Endothelial cell (in vitro differentiated cells): Measurements from ENCODE around the gene MAGI2. TPM values are rescaled to one million over a fixed set of nuclear protein-coding genes. Genes with fewer than 3 reads are reported as not detected.

Experiments used
- DNase-seq: peaks from one replicate; pipeline ENCODE4 v3.0.0; 2021; ENCODE audit warnings: low spot score
- H3K27ac Mint-ChIP-seq: one replicate; pipeline ENCODE4 v1.8.0; 2021; ENCODE audit warnings: mixed read lengths, inconsistent platforms; ENCODE audit not compliant: unreplicated experiment
- H3K27me3 Mint-ChIP-seq: one replicate; pipeline ENCODE4 v1.8.0; 2021; ENCODE audit warnings: mild to moderate bottlenecking, moderate library complexity, mixed read lengths, inconsistent platforms; ENCODE audit not compliant: unreplicated experiment
- H3K36me3 Mint-ChIP-seq: one replicate; pipeline ENCODE4 v1.8.0; 2021; ENCODE audit warnings: mild to moderate bottlenecking, low read depth, mixed read lengths, inconsistent platforms; ENCODE audit not compliant: unreplicated experiment
- H3K4me1 Mint-ChIP-seq: one replicate; pipeline ENCODE4 v1.8.0; 2021; ENCODE audit warnings: mild to moderate bottlenecking, mixed read lengths, inconsistent platforms; ENCODE audit not compliant: unreplicated experiment
- H3K4me3 Mint-ChIP-seq: one replicate; pipeline ENCODE4 v1.8.0; 2021; ENCODE audit warnings: mild to moderate bottlenecking, mixed read lengths, inconsistent platforms; ENCODE audit not compliant: unreplicated experiment
- H3K9me3 Mint-ChIP-seq: one replicate; pipeline ENCODE4 v1.8.0; 2021; ENCODE audit warnings: mixed read lengths, inconsistent platforms; ENCODE audit not compliant: unreplicated experiment
- total RNA-seq: library from RNA; stranded (reverse); fragmentation: NEBNext Ultra II Directional; extraction: Animal tissue kit (Norgen Biotek cat#: 25700); gene quantifications from one replicate; pipeline ENCODE4 v1.2.1, GENCODE V29; 2021; ENCODE audit not compliant: unreplicated experiment
- TF ChIP-seq, protein P1 (sequence below): fragments of 200-600 bp; sonication (generic); IDR thresholded peaks from one replicate; pipeline ENCODE4 v1.5.0; 2021; ENCODE audit warnings: antibody characterized with exemption; ENCODE audit not compliant: unreplicated experiment

The MAGI2 gene
- total RNA-seq, 1 donor from 2014 or later, result 6.3 TPM

DNA sequence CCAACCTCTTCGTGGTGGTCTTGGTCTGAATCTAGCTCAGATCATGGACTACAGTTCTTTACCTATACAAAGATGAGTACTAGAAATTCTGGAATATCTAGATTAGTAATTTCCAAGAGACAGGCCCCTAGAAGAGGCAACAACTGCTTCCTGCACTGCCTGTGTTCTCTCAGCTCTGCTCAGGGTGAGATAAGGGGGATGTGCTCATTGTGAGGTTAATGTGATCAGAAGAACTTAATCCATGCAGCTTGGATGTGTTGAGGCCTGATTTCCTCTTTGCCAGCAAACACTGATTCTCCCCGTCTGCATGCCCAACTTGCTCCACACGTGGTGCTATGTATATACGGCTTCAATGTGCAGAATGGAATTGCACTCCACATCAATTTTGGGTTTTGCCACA is 1386.9 kb downstream of the MAGI2 start:
- DNase-seq, result no peak
- H3K36me3 Mint-ChIP-seq, result no peaks in the 10 kb centered on the region
- no peak overlapping the region for H3K27ac Mint-ChIP-seq
- TF ChIP-seq, protein P1, sequence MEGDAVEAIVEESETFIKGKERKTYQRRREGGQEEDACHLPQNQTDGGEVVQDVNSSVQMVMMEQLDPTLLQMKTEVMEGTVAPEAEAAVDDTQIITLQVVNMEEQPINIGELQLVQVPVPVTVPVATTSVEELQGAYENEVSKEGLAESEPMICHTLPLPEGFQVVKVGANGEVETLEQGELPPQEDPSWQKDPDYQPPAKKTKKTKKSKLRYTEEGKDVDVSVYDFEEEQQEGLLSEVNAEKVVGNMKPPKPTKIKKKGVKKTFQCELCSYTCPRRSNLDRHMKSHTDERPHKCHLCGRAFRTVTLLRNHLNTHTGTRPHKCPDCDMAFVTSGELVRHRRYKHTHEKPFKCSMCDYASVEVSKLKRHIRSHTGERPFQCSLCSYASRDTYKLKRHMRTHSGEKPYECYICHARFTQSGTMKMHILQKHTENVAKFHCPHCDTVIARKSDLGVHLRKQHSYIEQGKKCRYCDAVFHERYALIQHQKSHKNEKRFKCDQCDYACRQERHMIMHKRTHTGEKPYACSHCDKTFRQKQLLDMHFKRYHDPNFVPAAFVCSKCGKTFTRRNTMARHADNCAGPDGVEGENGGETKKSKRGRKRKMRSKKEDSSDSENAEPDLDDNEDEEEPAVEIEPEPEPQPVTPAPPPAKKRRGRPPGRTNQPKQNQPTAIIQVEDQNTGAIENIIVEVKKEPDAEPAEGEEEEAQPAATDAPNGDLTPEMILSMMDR, result no peak
- peaks cover 27% of the 10 kb centered on the region for H3K4me1 Mint-ChIP-seq
- H3K9me3 Mint-ChIP-seq, result no peaks in the 10 kb centered on the region
- H3K27me3 Mint-ChIP-seq, result peaks cover 1% of the 10 kb centered on the region
- H3K4me3 Mint-ChIP-seq, result no peak overlapping the region

DNA sequence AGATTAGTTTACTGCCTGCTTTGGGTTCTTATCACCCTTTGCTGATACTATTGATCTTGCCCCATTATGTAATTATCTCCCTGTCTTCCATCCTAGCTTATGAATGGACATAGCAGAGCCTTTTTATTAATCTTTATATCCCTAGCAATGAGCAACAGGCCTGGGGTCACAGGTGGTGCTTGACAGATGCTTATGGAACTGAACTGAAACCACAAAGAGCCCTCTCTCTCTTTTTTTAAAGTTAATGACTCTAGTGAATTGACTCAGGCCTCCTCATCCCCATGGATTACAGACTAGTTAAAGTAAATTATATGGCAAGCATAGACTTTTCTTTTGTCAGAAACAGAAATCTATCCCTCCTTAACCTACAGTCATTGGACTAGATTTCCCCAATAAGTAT is 1389.7 kb downstream of the MAGI2 start:
- no peak for DNase-seq
- Mint-ChIP-seq H3K4me3 (no peak overlapping the region), H3K36me3 (no peaks in the 10 kb centered on the region), H3K4me1 (peaks cover 20% of the 10 kb centered on the region), H3K27me3 (peaks cover 1% of the 10 kb centered on the region), H3K27ac (no peak overlapping the region), H3K9me3 (no peaks in the 10 kb centered on the region)
- TF ChIP-seq, protein P1, result no peak

DNA sequence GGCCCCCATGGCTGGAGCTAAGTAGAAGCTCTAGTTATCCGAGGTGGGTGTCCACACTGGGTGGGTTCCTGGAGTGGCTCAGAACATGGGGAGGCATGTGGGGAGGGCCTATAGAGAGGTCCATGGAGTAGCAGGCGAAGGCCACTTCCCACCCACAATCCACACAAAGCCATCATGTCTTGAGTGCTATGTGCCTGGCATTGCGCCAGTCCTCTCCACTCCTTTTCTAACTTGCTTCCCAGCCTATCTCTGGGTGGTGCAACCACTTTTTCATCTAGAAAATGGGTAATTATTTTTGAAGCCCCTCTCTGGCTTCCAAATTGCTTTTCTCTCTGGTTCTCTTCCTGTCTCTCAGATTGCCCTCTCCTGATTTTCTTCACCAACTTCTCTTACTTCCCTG is 1391.3 kb downstream of the MAGI2 start:
- H3K9me3 Mint-ChIP-seq, result no peaks in the 10 kb centered on the region
- no peak overlapping the region for H3K27ac Mint-ChIP-seq
- no peaks in the 10 kb centered on the region for H3K36me3 Mint-ChIP-seq
- no peak overlapping the region for H3K4me3 Mint-ChIP-seq
- peaks cover 1% of the 10 kb centered on the region for H3K27me3 Mint-ChIP-seq
- H3K4me1 Mint-ChIP-seq, result peaks cover 13% of the 10 kb centered on the region
- DNase-seq, result no peak
- TF ChIP-seq, protein P1, result no peak

DNA sequence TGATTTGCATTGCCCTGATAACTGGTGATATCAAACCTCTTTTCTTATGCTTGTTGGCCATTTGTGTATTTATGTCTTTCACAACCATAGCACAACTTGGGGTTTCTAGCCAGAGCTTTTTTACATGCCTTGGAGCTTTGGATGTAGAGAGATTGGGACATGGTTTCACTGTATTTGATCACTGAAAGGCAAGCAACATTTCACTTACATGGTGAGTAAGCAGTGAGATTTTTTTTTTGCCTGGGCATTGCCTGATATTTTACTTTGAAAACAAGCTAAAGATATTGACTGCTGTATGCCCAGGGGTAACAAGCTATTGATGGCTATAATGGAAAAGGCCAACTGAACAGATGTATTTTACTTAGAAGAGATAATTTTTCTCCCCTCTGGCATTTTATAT is 1395.9 kb downstream of the MAGI2 start:
- Mint-ChIP-seq H3K27ac (no peak overlapping the region), H3K36me3 (no peaks in the 10 kb centered on the region), H3K27me3 (no peaks in the 10 kb centered on the region), H3K9me3 (no peaks in the 10 kb centered on the region), H3K4me3 (no peak overlapping the region), H3K4me1 (peaks cover 8% of the 10 kb centered on the region)
- DNase-seq, result no peak
- TF ChIP-seq, protein P1, result no peak

DNA sequence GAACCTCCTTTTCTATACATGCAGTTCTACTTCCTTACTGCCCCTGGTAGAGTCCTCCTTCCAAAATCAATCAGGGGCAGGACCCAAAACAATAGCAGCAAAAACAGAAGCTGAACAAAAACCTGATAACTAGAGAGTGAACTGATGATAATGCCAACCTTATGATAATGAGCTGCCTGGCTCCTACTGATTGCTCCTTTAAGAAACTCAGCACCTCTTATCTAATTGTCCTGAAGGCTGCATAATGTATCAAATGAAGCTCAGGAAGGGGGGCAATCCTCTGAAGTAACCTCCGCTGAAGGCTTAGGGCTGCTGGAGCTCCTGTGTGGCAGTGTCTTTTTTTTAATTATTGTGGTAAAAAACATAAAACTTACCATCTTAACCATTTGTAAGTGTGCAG is 1397.9 kb downstream of the MAGI2 start:
- H3K27ac Mint-ChIP-seq, result no peak overlapping the region
- H3K36me3 Mint-ChIP-seq, result no peaks in the 10 kb centered on the region
- no peak for DNase-seq
- H3K9me3 Mint-ChIP-seq, result no peaks in the 10 kb centered on the region
- peaks cover 6% of the 10 kb centered on the region for H3K4me1 Mint-ChIP-seq
- TF ChIP-seq, protein P1, result no peak
- H3K27me3 Mint-ChIP-seq, result no peaks in the 10 kb centered on the region
- no peak overlapping the region for H3K4me3 Mint-ChIP-seq
